GM18517 (cell line): ENCODE results near the gene ADAMTS17.

Source experiments
- ATAC-seq: cut with Tn5 transposase; IDR thresholded peaks from one replicate; pipeline ENCODE4 v1.9.1; 2021; ENCODE audit warnings: mild to moderate bottlenecking, moderate library complexity; ENCODE audit not compliant: unreplicated experiment

The ADAMTS17 gene

DNA sequence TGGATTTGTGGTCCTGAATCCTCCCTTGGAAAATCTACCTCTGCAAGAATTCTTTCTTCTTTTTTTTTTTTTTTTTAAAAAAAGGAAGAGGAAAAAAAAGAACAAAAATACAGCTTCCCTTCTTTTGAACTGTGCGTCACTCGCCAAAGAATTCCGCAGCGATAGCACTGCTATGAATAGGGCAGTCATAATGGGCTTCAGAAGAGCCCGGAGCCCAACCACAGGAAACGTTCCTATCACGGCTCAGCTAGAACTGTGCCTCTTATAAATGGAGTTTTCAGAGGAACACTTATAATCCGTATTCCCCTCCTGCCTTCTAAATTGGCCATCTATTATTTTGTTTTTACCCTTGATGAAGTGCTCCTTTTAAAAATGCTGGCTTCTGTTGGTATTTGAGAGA lies 227.7 kb downstream of the ADAMTS17 start:
- no peak for ATAC-seq

GRCh38 chr15:100113351-100114080 lies 228.3 kb downstream of the ADAMTS17 start:
- no peak for ATAC-seq

DNA sequence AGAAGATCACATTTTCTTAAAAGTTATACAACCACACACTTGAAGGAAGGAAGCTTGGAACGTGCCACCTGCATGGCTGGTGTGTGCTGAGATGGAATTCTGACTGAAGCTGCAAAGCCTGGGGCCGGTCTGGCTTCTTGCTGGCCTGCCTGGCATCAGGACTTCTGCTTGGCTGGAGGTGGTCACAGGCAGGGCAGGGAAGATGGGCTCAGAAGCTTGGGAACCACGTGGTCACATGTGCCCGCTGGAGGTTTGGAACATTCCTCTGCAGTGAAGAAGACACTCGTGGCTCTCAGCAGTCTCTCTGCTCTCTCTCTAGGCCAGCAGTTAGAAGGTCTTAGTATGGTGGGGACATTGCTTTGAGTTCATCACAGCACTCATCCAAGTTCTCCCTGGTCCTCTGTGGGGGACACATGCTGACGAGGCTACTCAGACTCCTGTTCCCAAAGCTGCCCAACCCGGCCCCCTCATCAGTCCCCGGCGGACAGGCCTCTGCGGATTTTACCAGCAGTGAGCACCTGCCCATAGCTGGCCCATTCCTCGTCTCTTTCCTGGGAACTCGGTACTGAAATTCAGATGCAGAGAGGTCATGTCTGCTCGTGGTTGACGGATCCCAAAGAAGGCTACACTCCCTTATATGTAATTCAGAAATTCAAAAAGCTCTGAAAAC lies 229.0 kb downstream of the ADAMTS17 start:
- no peak for ATAC-seq

GRCh38 chr15:100112061-100112420 lies 229.7 kb downstream of the ADAMTS17 start:
- no peak for ATAC-seq

GRCh38 chr15:100111125-100112060 lies 230.4 kb downstream of the ADAMTS17 start:
- ATAC-seq: no peak

DNA sequence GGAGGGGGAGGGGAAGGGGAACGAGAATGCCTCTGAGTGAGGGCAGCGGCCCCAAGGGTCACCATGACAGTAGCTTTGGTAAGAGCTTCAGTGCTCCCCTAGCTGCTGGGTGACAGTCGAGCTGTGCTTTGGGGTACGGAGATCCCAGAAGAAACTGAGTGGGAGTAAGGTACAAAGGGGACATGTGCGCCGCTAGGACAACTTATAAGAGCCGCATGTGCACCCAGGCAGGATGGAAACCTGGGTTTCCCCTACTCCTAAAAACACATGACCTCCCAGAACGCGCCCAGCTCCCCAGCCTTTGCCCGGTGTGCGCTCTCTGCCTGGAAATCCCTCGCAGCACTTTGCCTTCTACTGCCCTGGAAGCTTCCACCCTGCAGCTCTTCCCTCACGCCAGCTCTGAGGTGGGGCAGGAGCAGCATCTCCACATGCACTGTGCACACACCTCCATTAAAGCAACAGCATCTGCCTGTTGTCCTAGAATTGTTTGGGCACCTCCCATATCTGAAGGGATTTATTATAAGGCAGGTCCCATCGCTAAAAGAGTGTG lies 232.2 kb downstream of the ADAMTS17 start:
- no peak for ATAC-seq

DNA sequence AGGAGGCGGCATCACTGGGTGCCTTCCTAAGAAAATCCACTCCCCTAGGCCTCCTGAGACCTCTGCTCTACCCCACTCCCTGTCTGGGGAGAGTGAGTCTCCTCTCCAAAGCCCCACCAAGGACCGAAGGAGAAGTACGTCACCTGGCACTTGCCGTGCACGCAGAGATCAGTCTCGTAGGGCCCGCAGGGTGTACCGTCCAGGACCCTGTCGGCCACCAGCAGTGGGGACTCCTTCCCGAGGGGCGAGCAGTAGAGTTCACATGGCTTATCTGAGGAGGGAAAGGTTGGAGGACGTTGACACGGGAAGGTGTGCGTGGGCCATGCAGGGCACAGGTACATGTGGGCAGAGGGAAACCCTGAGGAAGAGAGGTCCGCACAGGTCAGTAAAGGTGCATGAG lies 232.9 kb downstream of the ADAMTS17 start:
- ATAC-seq: no peak

GRCh38 chr15:100108346-100108745 lies 233.4 kb downstream of the ADAMTS17 start:
- ATAC-seq: no peak

DNA sequence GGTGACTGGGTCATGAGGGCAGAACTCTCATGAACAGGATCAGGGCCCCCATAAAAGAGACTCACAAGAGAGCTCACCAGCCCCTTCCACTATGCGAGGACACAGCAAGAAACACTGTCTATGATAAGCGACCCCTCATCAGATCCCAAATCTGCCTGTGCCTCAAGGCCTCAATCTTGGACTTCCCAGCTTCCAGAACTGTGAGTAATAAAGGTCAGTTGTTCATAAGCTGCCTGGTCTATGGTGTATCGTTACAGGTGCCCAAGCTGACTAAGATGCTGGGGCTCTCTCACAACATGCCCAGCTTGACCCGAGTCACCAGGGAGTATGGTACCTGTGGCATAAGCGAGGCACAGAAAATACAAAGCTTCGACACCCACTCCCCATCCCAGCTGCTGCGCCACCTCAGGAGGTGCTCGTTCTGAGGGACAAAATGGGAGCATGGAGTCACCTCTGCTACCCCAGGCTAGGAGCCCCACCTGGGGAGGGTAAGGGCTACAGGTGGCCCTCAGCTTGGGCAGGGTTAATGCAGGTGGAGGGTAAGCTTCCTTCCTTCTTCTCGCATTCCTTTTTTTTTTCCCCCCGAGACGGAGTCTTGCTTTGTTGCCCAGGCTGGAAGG lies 234.1 kb downstream of the ADAMTS17 start:
- ATAC-seq: no peak

DNA sequence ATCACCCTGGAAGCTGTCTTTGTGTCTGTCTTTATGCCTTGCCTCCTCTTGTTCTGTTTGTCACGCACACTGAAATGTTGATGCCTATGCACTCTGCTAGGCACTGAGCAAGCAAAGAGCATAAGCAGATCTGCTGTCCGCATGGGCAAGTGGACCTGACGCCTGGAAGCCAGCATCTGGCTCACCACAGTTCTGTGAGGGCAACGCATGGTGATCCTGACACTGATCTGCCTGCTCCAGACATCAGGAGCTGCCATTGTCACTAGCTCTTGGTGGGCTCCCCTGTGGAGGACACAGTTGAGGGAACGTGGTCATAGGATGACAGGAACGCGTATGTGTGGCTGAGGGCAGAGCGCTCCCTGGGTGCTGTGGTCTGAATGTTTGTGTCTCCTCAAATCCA lies 234.6 kb downstream of the ADAMTS17 start:
- no peak for ATAC-seq

DNA sequence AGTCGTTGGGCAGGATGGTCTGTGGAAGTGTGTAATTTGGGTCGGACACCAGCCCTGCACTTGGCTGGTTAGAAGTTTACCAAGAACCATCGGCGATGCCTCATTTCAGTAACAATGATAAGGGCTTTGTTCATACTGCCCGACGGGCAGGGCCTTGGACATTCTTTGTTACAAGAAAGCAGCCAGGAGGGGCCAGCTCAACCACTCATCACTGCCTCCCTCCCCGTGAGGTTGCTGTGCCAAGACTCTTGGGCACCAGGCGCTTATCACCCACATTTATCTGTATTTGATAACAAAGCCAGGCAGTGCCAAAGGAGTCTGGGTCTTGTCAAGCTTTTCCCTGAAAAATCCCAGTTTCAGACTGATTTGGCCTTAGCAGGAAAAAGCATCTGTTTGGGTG lies 235.0 kb downstream of the ADAMTS17 start:
- ATAC-seq: no peak

DNA sequence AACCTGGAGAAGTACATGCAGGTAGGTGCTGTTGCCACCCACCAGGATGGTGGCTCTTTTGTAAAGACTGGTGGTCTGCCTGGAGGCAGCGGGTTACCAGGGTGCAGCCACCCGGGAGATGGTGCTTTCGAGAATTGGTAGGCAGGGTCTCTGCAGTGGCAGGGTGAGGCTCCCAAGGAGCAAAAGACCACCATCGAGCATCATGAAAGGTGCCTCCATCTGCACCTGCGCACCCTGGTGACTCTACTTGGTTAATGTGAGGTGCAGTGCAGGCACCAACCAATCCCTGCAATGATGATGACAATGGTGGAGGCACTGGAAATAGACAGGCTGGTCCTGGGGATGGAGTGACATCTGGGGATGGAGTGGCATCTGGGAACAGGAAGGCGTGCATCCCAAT lies 236.7 kb downstream of the ADAMTS17 start:
- ATAC-seq: no peak

- no peak for ATAC-seq
Measured at GRCh38 chr15:100104245-100104644, 237.5 kb downstream of the ADAMTS17 start.

DNA sequence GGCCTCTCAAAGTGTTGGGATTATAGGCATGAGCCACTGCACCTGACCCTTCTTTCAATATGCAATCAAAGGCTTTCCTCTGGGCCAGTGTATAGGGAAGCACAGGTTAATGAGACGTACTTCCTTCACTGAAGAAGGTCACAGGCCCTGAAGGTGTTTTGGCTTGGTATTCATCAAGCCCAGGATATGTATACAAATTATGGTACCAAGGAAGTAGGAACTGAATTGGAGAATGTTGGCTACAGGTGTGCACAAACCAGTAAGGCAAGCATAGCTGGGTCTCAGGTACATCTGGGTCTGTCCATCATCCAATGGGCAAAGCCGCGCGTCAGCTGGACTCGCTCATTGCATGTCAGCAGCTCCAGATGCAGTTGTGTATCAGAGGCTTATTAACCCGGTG lies 237.9 kb downstream of the ADAMTS17 start:
- ATAC-seq: no peak

DNA sequence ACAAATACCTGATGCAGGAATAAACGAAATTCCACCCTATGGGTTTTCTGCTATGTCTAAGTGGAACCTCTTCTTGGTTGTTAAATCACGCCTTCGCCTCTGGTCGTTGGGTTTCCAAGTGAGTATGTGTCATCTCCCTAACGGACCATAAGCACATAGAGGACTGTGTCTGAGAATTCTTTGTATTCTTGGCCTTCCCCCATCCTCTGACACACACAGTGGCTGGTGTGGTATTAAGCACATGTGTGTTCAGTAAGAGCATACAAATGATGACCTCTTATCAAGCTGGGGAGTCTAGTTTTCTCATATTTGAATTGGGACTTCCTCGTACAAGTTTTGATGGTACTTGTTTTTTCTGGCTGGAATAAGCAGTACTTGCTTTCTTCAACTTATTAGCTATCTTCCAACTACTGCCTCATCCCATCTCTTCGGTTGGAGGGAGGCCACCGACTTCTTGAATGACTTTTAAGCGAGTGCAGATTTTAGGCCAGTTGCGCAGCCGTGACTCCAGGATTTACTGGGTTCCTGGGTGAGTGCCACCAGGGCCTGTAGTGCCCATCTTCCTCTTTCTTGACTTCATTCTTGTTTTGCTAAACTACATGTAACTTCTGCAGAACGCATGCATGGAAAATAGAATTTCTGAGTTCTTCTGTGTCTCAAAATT lies 240.2 kb downstream of the ADAMTS17 start:
- no peak for ATAC-seq

DNA sequence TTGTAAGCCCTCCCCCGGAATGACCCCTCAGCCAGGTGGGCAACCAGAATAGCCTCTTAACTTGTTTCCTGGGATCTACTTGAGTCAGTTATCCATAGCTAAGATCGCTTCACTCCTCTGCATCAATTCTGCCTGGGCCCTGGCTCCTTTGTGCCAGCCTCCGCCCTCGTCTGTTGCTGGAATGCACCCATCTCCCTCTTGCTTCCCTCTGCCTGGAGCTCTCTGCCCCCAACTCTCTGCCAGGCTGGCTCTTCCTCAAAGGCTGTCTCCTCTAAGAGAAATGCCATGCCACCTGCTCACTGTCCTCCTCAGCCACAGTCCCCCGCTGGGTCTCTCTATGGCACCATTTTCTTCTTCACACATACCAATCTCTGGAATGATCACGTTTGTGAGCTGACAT lies 240.8 kb downstream of the ADAMTS17 start:
- no peak for ATAC-seq

- no peak for ATAC-seq
Measured at GRCh38 chr15:100099976-100100375, 241.8 kb downstream of the ADAMTS17 start.

DNA sequence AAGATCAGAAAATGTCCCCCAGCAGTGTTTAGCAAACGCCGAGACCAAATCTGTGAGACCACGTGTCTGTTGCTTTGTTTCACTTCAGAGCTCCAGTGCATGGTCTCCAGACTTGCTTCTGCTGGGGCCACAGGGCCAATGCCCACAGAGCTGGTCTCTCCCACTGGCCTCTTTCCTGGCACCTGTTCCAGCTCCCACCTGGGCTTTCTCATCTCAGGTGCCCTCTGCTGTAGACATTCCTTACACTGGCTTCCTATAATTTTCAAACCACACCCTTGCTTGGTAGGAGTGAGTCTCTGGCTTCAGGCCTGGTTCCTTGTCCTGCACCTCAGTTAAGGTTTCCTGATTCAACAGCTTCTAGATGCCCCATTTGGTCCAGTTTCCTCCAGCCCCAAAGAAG lies 243.1 kb downstream of the ADAMTS17 start:
- no peak for ATAC-seq

DNA sequence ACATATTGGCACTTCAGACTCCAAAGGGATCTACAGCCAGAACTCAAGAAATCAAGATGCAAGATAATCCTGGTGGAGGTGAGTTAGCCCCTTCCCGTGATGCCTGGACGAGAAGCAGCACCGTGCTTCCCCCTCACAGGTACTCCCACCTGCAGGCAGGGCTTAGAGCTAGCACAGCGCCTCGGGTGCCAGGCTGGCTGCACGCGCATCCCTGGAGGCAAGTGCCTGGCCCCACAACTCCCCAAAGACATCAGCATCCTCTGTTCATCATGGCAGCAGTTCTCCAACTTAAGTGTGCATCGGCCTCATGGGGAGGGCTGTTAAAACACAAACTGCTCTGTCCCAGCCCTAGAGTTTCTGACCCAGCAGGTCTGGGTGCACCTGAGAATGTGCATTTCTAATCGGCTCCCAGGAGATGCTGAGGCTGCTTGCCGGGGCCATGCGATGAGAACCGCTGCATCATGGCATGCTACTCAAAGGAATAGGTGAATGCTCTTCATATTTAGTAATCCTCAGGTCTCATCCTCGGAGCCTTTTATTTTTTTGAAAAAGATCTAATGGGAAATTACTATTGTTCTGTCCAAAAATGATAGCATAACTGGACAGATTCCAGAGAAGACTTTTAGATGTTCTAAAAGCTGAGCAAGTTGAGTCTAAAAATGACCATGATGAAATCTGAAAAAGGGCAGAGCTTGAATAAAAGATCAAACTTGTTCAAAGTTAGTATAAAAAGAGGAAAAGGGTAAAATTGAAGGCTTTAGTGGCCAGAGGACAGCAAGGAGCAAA lies 244.2 kb downstream of the ADAMTS17 start:
- ATAC-seq: no peak

DNA sequence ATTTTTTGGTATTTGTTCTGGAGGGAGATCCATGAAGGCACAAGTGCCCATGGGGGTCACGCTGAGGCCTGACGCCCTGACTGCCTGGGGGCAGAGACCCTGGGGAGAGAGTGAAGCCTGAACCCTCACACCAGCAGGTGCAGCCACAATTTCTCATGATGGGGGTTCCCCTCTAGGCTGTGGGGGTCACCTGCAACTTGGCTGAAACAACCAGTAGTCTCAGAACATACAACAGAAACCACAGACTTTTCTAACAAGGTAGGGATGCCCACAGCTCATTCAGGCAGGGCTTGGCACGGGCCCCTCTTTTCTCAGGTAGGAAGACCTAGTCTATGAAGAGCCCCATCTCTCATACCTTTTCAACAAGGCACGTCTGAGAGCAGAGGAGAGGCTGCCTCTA lies 245.1 kb downstream of the ADAMTS17 start:
- ATAC-seq: no peak
